Lower leg skin (tissue), 3 donors: ENCODE results near the gene PRM3.

ENCODE experiments used
- CTCF ChIP-seq, 3 donors: fragments of 450-650 bp; IDR thresholded peaks; one replicate each; pipeline ENCODE4 v1.5.1; 2016; ENCODE audit warnings: antibody characterized with exemption in 3 of 3, mild to moderate bottlenecking in 3 of 3, moderate library complexity in 2 of 3
- POLR2A ChIP-seq, 2 donors: fragments of 450-650 bp; IDR thresholded peaks; one replicate each; pipeline ENCODE4 v1.6.1; 2016 to 2017; ENCODE audit warnings: antibody characterized with exemption in 2 of 2, mild to moderate bottlenecking in 1 of 2, moderate library complexity in 1 of 2

- no peak for TF ChIP-seq CTCF (IDR thresholded peaks at IDR 0.05)
- no peak for TF ChIP-seq POLR2A (IDR thresholded peaks at IDR 0.05)
These were observed 30.8 kb downstream of the PRM3 start for GRCh38 chr16:11242658-11243057.
